ENCODE measurements around the gene PHF21A. TPM values are rescaled to one million over a fixed set of nuclear protein-coding genes. Genes with fewer than 3 reads are reported as not detected.

Gene PHF21A
- total RNA-seq, 1 donor from 2014 or later: 49.6 TPM

- Histone ChIP-seq H3K27ac (peak overlapping the region; percentile 44), H4K20me1 (ENCODE audit: low read depth) (peaks cover 26% of the 10 kb centered on the region), H3K4me2 (no peak overlapping the region), H3K4me1 (peaks cover 26% of the 10 kb centered on the region), H2AFZ (replicated peaks) (no peak overlapping the region), H3K4me3 (no peak overlapping the region), H3K9ac (no peak overlapping the region), H3F3A (ENCODE audit: low read depth) (peaks cover 3% of the 10 kb centered on the region), H3K9me3 (ENCODE audit: low read depth) (peaks cover 2% of the 10 kb centered on the region), H3K36me3 (no peaks in the 10 kb centered on the region), H3K79me2 (ENCODE audit: low read depth) (no peaks in the 10 kb centered on the region), H3K27me3 (no peaks in the 10 kb centered on the region)
- no peak for DNase-seq (ENCODE audit: low spot score)
- Mint-ChIP-seq H3K4me3 (no peak overlapping the region), H3K27me3 (ENCODE audit: insufficient read depth, low read depth) (no peaks in the 10 kb centered on the region), H3K4me1 (no peaks in the 10 kb centered on the region), H3K27ac (no peak overlapping the region), H3K36me3 (peaks cover 13% of the 10 kb centered on the region), H3K9me3 (peaks cover 2% of the 10 kb centered on the region)
- TF ChIP-seq, protein P1, sequence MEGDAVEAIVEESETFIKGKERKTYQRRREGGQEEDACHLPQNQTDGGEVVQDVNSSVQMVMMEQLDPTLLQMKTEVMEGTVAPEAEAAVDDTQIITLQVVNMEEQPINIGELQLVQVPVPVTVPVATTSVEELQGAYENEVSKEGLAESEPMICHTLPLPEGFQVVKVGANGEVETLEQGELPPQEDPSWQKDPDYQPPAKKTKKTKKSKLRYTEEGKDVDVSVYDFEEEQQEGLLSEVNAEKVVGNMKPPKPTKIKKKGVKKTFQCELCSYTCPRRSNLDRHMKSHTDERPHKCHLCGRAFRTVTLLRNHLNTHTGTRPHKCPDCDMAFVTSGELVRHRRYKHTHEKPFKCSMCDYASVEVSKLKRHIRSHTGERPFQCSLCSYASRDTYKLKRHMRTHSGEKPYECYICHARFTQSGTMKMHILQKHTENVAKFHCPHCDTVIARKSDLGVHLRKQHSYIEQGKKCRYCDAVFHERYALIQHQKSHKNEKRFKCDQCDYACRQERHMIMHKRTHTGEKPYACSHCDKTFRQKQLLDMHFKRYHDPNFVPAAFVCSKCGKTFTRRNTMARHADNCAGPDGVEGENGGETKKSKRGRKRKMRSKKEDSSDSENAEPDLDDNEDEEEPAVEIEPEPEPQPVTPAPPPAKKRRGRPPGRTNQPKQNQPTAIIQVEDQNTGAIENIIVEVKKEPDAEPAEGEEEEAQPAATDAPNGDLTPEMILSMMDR (IDR thresholded peaks at IDR 0.05): no peak
- TF ChIP-seq EZH2 (IDR thresholded peaks at IDR 0.05): no peak
- TF ChIP-seq EZH2phosphoT487 (IDR thresholded peaks at IDR 0.05): no peak
Measured at GRCh38 chr11:46065681-46066080, 55.6 kb downstream of the PHF21A start.

DNA sequence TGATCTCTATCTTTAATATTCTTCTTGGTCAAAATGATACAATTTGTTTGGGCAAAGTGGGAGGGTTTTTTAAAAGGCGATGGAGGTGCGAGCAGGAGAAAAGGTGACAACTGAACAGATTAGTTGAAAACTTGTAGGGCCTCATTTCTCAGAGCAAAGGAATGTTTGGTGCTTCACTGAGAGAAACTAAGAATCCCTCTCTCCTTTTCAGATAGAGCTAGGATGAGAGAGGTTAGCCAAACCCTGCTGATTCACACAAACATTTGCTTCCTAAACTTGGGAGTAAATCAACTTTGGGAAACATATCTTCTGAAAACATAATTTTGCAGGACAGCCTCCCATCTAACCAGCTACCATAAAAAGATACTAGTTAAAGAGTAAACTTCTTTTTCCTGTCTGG, 57.0 kb downstream of the PHF21A start:
- Histone ChIP-seq H2AFZ (replicated peaks) (no peak overlapping the region), H3K4me2 (peak overlapping the region; percentile 24), H3K4me3 (no peak overlapping the region), H3K27ac (peak overlapping the region; percentile 15), H3K79me2 (ENCODE audit: low read depth) (no peaks in the 10 kb centered on the region), H4K20me1 (ENCODE audit: low read depth) (peaks cover 21% of the 10 kb centered on the region), H3K27me3 (no peaks in the 10 kb centered on the region), H3F3A (ENCODE audit: low read depth) (peaks cover 3% of the 10 kb centered on the region), H3K4me1 (peaks cover 26% of the 10 kb centered on the region), H3K36me3 (no peaks in the 10 kb centered on the region), H3K9me3 (ENCODE audit: low read depth) (peaks cover 2% of the 10 kb centered on the region), H3K9ac (no peak overlapping the region)
- H3K4me1 Mint-ChIP-seq: no peaks in the 10 kb centered on the region
- peaks cover 14% of the 10 kb centered on the region for H3K36me3 Mint-ChIP-seq
- peaks cover 2% of the 10 kb centered on the region for H3K9me3 Mint-ChIP-seq
- H3K27ac Mint-ChIP-seq: no peak overlapping the region
- TF ChIP-seq EZH2 (IDR thresholded peaks at IDR 0.05) (no peak), EZH2phosphoT487 (IDR thresholded peaks at IDR 0.05) (no peak)
- TF ChIP-seq, protein P1 (IDR thresholded peaks at IDR 0.05): no peak
- H3K27me3 Mint-ChIP-seq (ENCODE audit: insufficient read depth, low read depth): no peaks in the 10 kb centered on the region
- no peak for DNase-seq (ENCODE audit: low spot score)
- H3K4me3 Mint-ChIP-seq: no peak overlapping the region

DNA sequence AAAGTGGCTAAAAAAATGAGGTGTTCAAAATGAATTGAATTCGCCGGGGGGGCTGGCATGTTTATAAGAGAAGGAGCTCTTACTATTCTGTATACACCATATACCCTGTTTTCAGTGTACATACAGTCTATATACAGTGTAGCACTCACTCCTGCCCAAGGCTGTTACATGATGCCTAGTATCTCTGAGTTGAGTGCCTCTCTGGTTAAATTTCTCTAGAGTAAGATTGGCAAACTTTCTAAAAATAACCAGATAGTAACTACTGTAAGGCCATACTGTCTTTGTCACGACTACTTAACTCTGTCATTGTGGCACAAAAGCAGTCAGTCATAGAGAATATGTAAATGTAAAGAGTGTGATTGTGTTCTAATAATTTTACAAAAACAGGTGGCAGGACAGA, 58.1 kb downstream of the PHF21A start:
- H3K79me2 ChIP-seq (ENCODE audit: low read depth): no peaks in the 10 kb centered on the region
- H2AFZ ChIP-seq (replicated peaks): no peak overlapping the region
- no peak overlapping the region for H3K27ac ChIP-seq
- no peak overlapping the region for H3K4me2 ChIP-seq
- H3K27me3 ChIP-seq: no peaks in the 10 kb centered on the region
- no peak overlapping the region for H3K27ac Mint-ChIP-seq
- peaks cover 32% of the 10 kb centered on the region for H3K4me1 ChIP-seq
- H3K36me3 ChIP-seq: no peaks in the 10 kb centered on the region
- peaks cover 2% of the 10 kb centered on the region for H3K9me3 Mint-ChIP-seq
- H3K9me3 ChIP-seq (ENCODE audit: low read depth): peaks cover 2% of the 10 kb centered on the region
- H3K27me3 Mint-ChIP-seq (ENCODE audit: insufficient read depth, low read depth): no peaks in the 10 kb centered on the region
- no peak overlapping the region for H3K9ac ChIP-seq
- peaks cover 15% of the 10 kb centered on the region for H3K36me3 Mint-ChIP-seq
- no peak overlapping the region for H3K4me3 ChIP-seq
- H3K4me1 Mint-ChIP-seq: no peaks in the 10 kb centered on the region
- TF ChIP-seq EZH2 (IDR thresholded peaks at IDR 0.05) (no peak), EZH2phosphoT487 (IDR thresholded peaks at IDR 0.05) (no peak)
- TF ChIP-seq, protein P1 (IDR thresholded peaks at IDR 0.05): no peak
- H4K20me1 ChIP-seq (ENCODE audit: low read depth): peaks cover 14% of the 10 kb centered on the region
- no peak for DNase-seq (ENCODE audit: low spot score)
- H3F3A ChIP-seq (ENCODE audit: low read depth): peaks cover 3% of the 10 kb centered on the region
- H3K4me3 Mint-ChIP-seq: no peak overlapping the region

Data from neural progenitor cell (in vitro differentiated cells).